ENCODE measurements around the gene FRRS1.
"Not testable (repeated sequence)": the region's sequence is repeated elsewhere in the genome, so short reads cannot be mapped to it uniquely, and the experiment has no call there.

Gene FRRS1

DNA sequence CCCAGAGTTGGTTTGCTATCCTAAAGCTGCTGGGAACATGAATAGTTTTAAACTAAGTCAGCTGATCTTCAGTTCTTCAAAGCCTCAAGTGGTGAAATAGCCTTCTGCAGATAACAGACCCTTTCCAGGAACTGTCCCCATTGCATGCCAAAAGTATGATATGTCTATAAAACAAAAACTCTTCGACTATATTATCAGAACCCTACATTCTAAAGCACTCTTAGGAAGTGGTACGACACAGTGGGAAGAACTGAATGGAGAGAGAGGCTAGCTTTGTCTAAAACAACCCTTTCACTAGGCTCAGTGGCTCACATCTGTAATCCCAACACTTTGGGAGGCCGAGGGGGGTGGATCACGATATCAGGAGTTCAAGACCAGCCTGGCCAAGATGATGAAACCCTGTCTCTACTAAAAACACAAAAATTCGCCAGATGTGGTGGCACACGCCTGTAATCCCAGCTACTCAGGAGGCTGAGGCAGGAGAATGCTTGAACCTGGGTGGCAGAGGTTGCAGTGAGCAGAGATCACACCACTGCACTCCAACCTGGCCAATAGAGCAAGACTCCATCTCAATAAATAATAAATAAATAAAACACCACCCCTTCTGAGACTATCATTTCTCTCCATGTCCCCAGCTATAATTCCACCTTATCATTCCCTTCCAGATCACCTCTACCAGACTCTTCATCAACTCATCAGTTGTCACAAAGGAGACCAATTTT lies 2.2 kb upstream of the FRRS1 start:
- in situ Hi-C loops (cut with MboI; ENCODE audit: low sequenced_read_pairs): no loop called here

- in situ Hi-C loops (cut with MboI; ENCODE audit: low sequenced_read_pairs): no loop called here
These were observed 1.7 kb upstream of the FRRS1 start for GRCh38 chr1:99768104-99768503.

DNA sequence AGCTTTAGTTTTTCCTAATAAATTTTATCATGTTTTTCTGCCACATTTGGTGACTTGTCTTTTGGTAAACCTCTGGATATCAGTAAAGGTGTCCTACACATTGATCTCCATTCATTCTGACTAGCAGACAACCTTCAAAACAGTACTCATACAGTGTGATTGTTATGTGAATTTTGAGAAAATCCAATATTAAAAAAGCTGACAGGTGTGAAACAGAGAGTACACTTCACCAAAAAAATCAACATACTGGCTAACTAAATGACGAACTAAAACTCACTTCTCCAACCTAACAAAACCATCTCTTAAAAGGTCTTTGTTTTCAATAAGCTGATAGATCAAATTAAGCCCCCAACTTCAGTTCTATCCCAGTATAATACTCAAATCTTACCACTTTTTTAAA lies 1.5 kb downstream of the FRRS1 start:
- in situ Hi-C loops (cut with MboI; ENCODE audit: low sequenced_read_pairs): no loop called here

DNA sequence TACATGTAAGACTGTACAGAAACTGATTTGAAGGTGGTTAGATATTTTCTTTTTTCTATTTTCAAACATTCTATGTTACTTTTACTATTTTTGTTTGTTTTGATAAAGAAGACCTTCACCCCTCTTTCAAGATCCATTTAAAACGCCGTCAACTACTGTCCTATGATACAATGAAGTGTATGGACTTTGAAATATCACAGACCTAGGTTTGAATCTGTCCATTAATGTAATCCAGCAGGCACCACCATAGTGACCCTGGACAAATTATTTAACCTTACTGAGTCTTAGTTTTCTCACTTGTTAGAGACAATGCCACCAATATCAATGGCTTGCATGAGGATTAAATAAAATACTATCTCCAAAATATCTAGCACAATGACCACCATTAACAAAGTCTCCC lies 2.0 kb downstream of the FRRS1 start:
- in situ Hi-C loops (cut with MboI; ENCODE audit: low sequenced_read_pairs): no loop called here

DNA sequence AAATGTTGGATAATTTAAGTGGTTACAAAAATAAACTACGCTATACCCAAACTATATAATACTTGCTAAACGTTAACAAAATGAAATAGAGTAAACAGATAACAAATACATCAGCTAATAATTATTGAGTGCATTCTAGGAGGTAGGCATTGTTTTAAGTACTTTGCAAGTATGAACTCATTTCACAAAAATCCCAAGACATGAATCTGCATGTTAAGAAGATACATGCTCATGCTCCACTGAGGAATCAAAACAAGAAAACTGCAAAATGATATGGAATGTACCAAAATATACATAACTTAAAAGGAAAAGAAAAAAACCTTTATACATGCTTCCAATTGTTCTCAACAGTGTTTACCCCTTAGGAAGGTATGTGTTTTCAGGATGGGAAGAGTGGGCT lies 2.5 kb downstream of the FRRS1 start:
- in situ Hi-C loops (cut with MboI; ENCODE audit: low sequenced_read_pairs): no loop called here

- in situ Hi-C loops (cut with MboI; ENCODE audit: low sequenced_read_pairs): no loop called here
These were observed 4.7 kb downstream of the FRRS1 start for GRCh38 chr1:99761774-99762173.

DNA sequence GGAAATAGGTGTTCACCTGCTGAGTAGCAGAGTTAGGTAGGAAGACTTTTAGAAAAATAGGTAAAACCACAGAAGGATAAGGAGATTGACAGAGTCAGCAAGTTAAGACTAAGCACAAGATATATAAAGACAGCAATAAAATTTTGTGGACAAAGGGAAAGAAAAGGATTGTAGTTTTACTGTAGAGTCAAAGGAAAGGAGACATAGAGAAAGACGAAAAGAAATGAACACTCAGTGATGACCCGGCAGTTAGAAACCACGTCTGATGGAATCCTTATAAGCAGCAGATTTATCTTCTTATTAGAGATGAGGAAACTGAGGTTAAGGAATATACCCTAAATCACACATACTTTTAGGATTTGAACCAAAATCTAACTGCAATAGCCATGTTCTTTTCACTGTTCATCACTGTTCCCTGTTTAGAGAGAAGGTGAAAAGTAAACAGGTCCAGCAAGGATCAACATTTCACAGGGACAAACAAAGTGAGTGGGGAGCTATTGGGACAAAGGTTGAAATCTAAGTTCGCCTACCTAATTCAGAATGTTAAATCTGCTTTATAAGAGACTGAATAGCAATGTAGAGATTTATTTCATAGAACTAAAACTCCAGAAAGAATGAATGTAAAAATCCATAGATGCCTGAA lies 6.8 kb downstream of the FRRS1 start:
- in situ Hi-C loops (cut with MboI; ENCODE audit: low sequenced_read_pairs): no loop called here

GRCh38 chr1:99758686-99759517 lies 7.5 kb downstream of the FRRS1 start:
- in situ Hi-C loops (cut with MboI; ENCODE audit: low sequenced_read_pairs): not testable (repeated sequence)

GRCh38 chr1:99758073-99758511 lies 8.3 kb downstream of the FRRS1 start:
- in situ Hi-C loops (cut with MboI; ENCODE audit: low sequenced_read_pairs): no loop called here

DNA sequence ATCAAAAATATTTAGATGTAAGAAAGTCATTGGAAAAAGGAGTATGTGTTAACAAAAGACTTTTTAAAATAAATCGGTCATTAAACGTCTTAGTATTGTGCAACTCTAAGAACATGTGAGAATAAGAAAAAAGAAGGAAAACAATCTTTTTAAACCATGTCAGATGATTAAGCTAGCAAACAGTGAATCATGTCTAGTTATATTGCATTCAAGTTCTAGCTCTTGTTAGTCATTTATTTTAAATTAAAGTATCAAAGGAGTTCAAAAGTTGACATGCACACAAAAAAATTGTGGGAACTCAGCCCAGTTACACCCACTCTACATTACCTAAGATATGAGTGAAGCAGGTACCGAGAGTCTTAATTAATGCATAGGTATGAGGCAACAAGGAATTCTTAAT lies 9.8 kb downstream of the FRRS1 start:
- in situ Hi-C loops (cut with MboI; ENCODE audit: low sequenced_read_pairs): no loop called here

DNA sequence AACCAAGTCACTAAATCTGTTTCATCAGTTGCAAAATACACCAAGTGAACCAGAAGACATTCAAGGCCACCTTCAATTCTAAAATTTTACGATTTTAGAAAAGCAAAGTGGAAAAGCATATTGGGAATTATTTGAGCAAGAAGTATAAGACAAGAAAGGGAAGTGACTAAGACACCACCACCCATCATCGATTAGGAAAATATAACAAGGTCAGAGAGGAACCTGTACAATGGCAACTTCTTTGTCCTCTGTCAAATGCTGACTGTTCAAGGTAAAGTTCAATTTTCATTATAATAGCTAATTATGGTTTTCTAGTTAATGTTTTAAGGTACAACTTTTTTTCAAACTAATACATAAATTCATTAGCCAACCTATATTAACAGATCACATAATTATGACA lies 10.8 kb downstream of the FRRS1 start:
- in situ Hi-C loops (cut with MboI; ENCODE audit: low sequenced_read_pairs): no loop called here

DNA sequence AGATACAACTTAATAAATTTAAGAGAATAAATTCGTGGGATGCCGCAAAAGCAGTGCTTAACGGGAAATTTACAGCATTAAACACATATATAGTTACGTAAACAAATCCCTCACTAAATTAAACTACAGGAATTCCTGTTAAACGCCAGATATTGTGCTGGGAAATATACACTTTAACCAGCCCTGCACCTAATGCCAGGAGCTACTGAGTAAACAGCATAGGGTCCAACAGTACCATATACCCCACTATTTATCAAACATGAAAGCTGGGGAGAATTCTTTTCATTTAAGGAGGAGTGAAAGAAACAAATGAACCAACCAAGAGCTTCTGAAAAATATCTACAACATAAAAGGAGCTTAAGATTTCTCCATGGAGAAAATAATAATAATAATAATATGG lies 11.7 kb downstream of the FRRS1 start:
- in situ Hi-C loops (cut with MboI; ENCODE audit: low sequenced_read_pairs): no loop called here

GRCh38 chr1:99754055-99754626 lies 12.3 kb downstream of the FRRS1 start:
- in situ Hi-C loops (cut with MboI; ENCODE audit: low sequenced_read_pairs): no loop called here

DNA sequence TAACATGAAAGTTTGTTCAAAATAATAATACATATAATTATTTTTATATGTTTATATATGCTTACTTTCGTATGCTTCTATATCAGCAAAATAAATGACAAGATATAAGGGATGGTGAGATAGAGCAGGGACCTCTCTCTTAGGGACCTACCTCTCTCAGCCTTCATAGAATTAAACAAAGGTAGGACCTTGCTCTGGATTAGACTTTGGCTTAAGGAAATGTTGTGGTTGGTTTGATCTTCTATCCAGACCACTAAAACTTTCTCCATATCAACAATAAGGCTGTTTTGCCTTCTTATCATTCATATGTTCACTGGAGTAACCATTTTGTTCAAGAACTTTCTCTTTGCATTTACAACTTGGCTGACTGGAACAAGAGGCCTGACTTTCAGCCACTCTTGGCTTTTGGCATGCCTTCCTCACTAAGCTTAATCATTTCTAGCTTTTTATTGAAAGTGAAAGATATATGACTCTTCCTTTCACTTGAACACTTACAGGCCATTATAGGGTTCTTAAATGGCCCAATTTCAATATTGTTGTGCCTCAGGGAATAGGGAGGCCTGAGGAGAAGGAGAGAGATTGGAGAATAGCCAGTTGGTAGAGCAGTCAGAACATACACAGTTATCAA lies 14.4 kb downstream of the FRRS1 start:
- in situ Hi-C loops (cut with MboI; ENCODE audit: low sequenced_read_pairs): no loop called here

DNA sequence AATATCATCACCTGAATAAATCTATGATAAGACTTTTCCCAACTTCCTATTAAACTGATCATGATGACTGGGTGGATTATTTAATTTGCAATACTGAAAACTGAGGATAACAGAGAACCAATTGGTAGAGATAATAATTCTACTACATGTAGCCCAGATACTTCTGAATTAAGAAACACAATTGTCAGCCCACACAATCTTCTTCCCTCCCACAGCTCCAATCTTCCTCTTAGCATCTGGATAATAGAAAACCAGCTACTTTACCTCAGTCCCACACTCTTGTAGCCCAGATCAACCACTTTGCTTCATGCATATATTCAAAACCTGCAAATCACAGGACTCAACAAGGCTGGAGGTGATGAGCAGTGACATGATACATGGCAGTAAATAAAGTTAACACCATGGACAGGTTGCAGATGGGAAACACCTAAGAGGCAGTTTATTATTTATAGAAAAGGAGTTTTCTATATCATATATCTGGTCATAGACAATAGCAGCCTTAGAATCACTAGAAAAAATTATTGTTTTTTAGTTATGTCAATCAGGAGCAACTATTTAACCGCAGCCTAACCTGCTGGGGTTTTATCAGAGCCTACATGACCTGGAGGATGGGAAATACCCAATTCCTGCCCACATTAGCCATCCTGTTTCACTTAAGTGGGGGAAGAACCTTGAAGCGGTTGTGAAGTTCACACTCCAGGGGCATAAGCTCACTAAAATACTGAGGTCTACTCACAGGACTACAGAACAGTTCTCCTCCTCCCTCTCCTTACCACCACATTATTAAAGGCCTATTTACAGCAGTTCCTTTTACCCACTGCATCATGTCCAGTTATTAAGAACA lies 16.7 kb downstream of the FRRS1 start:
- in situ Hi-C loops (cut with MboI; ENCODE audit: low sequenced_read_pairs): no loop called here

DNA sequence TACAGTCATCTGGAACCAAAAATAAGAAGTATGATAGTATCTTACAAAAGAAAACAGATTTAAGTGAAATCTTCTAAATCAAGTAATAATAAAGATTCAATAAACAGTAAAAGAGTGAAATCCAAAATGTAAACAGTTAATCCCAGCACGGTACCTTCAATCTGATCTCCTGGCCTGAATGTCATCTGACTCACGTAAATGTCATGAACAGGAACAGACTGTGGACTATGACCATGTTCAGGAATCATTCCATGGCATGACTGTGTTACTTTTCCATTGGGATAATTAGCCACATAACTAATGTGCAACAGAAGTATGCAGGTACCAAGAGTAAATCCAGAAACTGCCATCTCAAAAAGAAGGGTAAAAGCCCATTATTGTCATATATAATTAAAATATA lies 18.0 kb downstream of the FRRS1 start:
- in situ Hi-C loops (cut with MboI; ENCODE audit: low sequenced_read_pairs): no loop called here

DNA sequence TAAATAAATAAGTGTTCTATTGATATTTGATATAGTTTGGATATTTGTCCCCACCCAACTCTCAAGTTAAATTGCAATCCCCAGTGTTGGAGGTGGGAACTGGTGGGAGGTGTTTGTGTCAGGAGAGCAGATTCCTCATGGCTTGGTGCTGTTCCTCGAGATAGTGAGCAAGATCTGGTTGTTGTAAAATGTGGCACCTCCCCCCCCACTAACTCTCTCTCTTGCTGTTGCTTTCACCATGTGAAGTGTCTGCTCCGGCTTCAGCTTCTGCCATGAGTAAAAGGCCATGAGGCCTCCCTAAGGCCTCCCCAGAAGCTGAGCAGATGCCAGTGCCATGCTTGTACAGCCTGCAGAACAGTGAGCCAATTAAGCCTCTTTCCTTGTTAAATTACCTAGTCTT lies 20.8 kb downstream of the FRRS1 start:
- in situ Hi-C loops (cut with MboI; ENCODE audit: low sequenced_read_pairs): no loop called here

DNA sequence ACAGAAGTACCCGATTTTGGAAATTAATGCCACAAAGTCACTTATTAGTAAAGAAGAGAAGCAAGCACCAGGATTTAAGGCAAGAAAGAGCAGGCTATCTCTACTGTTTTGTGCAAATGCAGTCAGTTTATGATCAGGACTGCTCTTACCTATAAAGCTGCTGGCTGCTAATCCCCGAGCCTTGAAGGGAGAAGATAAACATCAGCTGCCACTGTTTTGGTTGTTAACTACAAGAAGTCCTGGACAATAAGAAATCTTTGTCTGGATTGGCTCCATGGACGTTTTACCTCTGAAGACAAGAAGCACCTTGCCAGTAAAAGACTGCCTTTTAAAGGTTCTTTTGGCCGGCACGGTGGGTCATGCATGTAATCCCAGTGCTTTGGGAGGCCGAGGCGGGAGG lies 21.4 kb downstream of the FRRS1 start:
- in situ Hi-C loops (cut with MboI; ENCODE audit: low sequenced_read_pairs): no loop called here

DNA sequence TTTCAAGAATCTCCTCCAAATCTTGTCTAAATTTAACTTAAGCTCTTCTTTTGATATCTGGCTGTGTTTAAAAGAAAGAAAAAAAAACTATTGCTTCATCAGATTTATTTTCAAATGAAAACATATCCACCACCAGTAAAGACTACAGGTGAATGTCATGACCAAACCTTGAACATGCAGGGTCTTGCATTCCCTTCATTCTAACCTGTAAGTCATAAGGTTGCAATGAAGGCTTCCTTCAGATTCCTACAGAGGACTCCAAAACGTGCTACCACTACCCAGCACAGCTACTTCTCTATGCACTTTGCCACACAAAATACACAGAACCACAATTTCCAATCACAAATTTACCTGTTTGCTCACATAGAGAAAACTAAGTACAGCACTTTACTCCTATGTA lies 26.3 kb downstream of the FRRS1 start:
- in situ Hi-C loops (cut with MboI; ENCODE audit: low sequenced_read_pairs): no loop called here

- in situ Hi-C loops (cut with MboI; ENCODE audit: low sequenced_read_pairs): no loop called here
These were observed 27.5 kb downstream of the FRRS1 start for GRCh38 chr1:99738858-99739465.
